Stimulated activated CD4-positive, alpha-beta T cell treated with anti-CD3 and anti-CD28 coated beads, TNF-alpha, amount 100 ng/mL, for 48 hours (primary cell): ENCODE data around the gene C13orf42.

ENCODE experiments used
- DNase-seq, 3 donors: peaks; one replicate each; pipeline ENCODE4 v3.0.0-alpha.2; 2020; ENCODE audit warnings: low read depth in 3 of 3

Gene C13orf42

DNA sequence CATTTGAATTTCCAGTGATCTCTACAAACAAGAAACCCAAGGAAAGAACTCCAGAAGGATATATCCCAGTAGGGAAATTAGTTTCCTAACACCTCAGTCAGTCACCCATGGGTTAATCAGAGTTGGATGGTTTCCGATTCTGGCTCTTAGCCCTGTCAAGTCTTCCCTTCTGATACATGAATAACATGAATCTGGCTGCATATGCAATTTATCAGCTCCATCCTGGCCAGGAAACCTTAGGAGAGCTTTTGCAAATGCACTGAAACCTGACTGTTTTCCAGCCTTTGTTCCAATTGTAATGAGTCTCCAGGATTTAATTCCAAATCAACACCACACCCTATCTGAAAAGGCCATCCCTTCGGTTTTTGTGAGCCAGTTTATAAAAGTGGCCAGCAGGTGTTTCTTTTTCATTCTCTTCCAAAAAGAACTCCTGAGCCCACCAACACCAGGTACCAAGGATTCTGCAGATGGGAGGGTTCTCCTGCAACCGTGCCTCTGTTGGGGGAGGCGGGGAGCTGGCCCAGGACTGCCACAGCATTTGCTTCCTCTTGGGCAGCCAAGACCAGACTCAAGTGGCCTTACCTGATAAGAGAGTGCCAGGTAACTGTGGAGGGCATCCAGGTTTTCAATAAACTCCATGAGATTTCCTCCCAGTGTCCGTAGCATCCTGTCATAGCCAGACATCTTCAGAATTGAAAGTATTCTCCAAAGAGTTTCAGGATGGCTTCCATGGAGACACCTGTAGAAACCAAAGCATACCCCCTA is 77.5 kb downstream of the C13orf42 start:
- no peak for DNase-seq

DNA sequence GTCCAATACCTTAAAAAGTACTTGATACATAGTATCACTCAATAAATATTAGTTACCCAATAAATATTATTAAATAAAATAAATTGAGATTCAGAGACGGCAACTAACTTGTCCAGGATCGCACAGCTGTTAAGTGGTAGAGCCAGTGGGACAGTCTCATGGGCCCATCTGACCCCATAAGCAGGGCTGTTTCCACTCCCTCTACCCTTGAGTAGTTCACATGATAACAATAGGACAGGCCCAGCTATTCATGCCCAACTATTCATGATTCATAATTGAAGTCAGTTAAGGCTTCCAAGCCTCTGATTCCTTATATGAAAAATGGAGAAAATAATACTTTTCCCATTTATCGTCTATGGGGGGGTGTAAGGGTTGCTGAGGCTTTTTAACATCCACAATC is 78.2 kb downstream of the C13orf42 start:
- DNase-seq: no peak
